CD4-positive, alpha-beta T cell treated with Interferon alpha-2 for 1 hour (primary cell): ENCODE measurements around the gene MACROH2A1.

Experiments used
- DNase-seq, 2 donors: peaks; one replicate each; pipeline ENCODE4 v3.0.0-alpha.2; 2020 to 2022

Gene MACROH2A1

GRCh38 chr5:135310328-135310989, 88.6 kb downstream of the MACROH2A1 start:
- no peak for DNase-seq

DNA sequence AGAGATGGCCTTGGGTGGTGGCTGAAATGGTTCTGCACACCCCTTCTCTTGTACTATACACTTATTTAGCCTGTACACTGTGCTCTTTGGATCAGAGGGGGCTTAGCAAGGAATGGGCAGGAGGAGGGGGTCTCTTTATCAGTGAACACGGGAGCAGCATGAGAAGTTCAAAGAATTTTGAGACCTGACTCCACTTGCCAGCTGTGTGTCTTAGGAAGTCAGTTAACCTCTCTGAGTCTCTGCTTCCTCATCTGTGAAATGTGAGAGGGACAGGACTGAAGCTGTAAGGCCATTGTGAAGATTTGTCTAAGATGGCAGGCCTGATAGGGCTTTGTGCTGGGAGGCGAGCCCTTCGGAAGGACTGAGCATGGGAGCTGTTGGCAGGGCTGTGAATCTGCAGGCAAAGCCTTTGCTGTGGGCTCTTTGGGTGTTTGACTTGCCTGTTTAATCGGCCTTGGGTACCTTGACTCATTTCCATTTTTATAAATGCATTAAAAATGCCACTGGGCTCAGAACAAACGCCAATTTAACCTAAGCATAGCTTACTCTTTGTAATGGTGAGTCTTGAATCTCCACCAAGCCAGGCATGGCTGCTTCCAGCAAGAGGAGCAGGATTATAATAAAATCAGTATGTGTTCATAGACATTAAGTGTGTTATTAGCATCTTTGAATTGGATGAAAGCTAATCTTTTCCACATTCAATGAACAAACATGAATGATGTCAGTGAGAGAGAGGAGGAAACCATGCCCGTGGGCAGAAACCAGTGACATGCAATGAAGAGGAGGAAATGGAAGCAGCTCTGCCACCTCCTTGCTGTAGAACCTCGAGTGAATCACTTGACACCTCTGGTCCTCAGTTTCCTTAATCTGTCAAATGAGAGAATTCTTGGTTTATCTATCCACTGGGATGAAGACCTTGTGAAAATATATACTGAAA, 89.4 kb downstream of the MACROH2A1 start:
- no peak for DNase-seq

DNA sequence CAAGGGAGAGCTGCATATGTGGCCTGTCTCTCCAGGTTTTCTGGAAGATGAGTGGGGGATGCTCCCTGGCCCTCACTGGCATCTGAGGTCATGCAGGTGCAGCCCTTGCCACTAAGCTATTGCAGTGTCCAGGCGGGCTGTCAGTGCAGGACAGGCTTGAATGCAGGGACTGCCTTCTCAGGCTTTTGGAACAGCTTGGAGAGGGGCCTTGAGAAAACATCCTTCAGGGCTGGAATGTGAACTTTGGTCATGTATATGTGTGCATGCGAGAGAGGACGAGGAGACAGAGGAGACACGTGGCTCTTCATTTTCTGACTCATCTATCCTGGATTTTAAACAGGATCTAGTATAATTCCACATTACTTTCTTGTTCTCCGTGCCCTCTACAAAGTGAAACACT, 90.3 kb downstream of the MACROH2A1 start:
- no peak for DNase-seq

GRCh38 chr5:135308245-135308644, 90.8 kb downstream of the MACROH2A1 start:
- DNase-seq: no peak

DNA sequence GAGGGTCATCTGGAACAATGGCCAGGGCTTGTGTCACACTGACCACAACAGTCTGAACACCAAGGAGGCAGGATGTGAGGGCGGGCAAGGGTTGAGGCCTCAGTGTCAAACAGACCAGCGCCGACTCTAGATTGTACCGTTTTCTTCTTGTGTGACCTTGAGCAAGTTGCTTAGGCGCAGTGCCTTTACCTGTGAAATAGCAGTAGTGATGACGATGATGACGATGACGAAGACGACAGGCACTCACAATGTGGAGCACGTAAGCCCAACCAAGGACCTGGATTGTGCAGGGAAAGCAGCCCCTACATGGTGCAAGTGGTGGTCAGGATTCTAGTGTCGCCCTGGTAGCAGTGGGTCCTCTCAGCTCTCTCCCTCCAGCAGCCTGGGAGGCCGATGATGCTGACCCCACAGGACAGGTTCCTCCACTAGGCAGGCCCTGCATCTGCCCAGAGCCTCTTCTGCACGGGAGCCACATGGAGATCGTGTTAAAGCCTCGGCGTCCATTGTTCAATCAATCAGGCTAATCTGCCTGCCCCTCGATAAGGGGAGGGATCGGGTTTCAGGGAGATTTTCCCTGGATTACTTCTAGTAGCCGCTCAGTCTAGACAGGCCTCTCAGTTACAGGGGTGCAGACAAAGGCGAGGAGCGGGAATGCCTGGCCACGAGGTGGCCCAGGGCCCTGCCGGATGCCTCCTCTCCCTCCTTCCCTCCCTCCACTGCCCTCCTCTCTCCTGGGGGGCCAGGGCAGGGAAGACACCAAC, 91.7 kb downstream of the MACROH2A1 start:
- DNase-seq: no peak

GRCh38 chr5:135306557-135306956, 92.5 kb downstream of the MACROH2A1 start:
- DNase-seq: no peak

GRCh38 chr5:135304352-135305221, 94.4 kb downstream of the MACROH2A1 start:
- DNase-seq: no peak

GRCh38 chr5:135303582-135304173, 95.4 kb downstream of the MACROH2A1 start:
- no peak for DNase-seq

DNA sequence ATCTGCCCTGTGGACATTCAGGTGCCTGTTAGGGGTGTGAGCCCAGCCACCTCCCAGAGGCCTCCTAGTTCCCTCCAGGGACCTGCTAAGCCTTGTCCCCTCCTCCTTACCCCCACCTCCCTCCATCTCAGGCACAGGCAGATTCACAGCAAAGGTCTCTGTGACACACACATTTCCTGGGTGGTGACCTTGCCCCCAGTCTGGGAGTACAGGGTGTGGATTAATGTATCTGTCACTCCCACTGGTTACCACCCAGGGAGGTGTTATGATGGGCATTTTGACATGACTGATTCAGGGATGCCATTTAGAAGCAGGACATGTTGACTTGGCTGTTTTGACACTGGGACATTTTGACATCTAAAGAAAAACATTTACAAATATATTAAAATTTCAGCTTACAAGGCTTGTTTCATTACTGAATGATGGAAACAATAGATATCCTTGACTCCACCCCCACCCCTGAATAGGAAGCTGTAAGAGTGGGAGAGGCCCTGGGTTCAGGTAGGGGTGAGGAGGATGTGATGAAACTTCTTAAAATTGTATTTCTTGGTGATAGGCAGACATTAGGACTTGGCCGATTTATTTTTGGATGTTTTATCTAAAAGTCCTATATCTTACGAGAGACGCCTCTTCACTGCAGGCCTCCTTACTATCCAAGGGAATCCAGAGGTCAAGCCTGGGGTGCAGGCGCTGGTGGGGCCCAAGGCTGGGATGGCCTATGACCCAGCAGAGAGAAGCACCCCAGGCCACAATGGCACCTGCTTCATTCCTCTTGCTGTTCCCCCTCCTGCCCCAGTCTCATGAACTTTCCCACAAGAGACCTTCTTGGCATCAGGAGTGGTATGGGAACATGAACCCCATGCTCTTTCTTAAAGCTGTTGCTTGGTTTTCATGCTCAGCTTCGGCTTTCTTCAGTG, 101.9 kb downstream of the MACROH2A1 start:
- DNase-seq: no peak

GRCh38 chr5:135295852-135296251, 103.2 kb downstream of the MACROH2A1 start:
- DNase-seq: no peak

DNA sequence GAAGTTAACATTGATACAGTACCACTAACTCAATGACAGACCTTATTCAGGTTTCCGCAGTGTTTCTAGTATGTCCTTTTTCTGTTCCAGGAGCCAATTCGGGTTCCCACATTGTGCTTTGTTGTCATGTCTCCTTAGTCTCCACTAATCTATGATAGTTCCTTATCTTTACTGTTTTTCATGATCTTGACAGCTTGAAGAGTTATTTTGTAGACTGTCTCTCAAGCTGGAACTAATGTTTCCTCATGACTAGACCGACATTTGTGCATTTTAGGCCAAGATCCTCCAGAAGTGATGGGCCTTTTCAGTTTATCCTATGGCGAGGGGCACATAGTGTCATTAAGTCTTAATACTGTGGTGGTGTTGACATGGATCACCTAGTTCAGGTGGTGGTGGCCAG, 104.2 kb downstream of the MACROH2A1 start:
- DNase-seq: no peak

GRCh38 chr5:135289651-135290050, 109.4 kb downstream of the MACROH2A1 start:
- DNase-seq: no peak

GRCh38 chr5:135287551-135287950, 111.5 kb downstream of the MACROH2A1 start:
- DNase-seq: no peak
